ENCODE data around the gene ZNF462.

Gene ZNF462

DNA sequence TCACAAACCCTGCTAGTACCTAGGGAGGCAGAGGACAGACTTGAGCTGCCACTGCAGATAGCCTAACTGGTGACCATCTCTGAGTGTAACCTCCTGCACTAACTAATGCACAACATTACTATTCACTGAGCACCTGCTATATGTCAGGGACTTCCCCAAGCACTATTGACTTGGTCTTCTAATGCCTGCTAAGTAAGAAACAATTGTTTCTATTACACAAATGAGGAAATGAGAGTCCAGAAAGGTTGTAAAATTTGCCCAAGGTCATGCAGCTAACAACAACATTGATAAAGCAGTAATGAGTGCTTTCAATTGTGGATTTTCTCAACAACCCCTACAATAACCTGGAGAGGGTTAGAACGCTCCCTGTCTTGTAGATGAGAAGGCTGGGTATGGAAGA lies 183.7 kb downstream of the ZNF462 start:
- H3K4me3 ChIP-seq (ENCODE audit: low read depth, low read length): no peak overlapping the region
- in situ Hi-C loops (cut with HindIII; ENCODE audit: low sequenced_read_pairs): no loop called here
- TF ChIP-seq, protein P1, sequence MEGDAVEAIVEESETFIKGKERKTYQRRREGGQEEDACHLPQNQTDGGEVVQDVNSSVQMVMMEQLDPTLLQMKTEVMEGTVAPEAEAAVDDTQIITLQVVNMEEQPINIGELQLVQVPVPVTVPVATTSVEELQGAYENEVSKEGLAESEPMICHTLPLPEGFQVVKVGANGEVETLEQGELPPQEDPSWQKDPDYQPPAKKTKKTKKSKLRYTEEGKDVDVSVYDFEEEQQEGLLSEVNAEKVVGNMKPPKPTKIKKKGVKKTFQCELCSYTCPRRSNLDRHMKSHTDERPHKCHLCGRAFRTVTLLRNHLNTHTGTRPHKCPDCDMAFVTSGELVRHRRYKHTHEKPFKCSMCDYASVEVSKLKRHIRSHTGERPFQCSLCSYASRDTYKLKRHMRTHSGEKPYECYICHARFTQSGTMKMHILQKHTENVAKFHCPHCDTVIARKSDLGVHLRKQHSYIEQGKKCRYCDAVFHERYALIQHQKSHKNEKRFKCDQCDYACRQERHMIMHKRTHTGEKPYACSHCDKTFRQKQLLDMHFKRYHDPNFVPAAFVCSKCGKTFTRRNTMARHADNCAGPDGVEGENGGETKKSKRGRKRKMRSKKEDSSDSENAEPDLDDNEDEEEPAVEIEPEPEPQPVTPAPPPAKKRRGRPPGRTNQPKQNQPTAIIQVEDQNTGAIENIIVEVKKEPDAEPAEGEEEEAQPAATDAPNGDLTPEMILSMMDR (IDR thresholded peaks at IDR 0.05; ENCODE audit: low read depth, low read length): no peak
- no peak for DNase-seq (ENCODE audit: low read depth, low spot score)

DNA sequence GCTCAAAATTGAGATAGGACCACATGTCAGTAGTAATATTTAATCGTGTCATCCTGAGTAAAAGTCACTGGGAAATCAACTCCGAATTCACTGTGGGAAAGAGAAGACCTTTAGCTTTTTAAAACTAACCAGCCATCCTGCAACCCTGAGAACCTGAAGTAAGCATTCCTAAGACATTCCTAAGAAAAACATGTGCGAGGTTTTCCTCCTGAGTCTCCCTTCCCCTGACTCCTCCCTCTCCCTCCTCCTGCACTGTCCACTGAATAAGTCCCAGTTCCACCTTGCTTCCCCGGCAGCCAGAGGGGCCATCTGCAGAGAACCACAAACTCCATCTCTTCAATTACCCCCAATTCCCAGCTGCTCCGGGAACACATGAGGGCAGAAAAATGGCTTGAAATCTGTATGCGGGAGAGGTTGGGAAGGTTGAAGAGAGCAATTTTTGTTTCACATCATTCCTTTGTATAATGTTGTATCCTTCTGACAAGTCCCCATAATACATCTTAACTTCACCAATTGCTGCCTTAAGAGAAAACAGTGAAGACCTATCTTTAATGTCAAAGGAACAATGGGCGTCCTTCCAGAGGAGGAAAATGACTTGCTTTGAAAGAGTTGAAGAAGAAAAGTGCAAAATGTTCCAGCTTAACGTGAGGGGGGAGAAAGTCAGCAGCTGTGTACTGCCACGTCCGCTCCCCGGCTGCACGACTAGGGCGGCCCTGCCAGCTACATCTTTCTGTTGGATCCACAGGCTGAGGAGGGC lies 186.3 kb downstream of the ZNF462 start:
- H3K4me3 ChIP-seq (ENCODE audit: low read depth, low read length): no peak overlapping the region
- DNase-seq (ENCODE audit: low read depth, low spot score): no peak
- in situ Hi-C loops (cut with HindIII; ENCODE audit: low sequenced_read_pairs): no loop called here
- TF ChIP-seq, protein P1 (IDR thresholded peaks at IDR 0.05; ENCODE audit: low read depth, low read length): no peak

DNA sequence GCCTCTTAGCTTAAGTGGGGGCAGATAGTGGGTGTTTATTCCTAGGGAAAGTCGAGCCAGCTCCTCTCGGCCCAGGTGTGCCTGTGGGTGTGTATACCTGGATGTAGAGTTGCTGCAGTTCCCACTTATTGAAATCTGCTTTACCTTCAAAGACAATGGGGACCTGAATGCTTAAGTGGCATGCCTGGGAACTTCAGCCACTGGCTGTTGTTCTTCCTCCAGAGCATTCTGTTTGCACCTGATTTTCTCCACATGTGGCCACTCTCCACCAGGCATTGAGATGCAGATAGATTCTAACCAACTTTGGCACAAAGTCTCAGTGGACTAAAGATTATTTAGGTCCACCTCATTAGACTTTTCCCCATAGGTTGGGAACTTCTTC lies 186.8 kb downstream of the ZNF462 start:
- in situ Hi-C loops (cut with HindIII; ENCODE audit: low sequenced_read_pairs): no loop called here
- H3K4me3 ChIP-seq (ENCODE audit: low read depth, low read length): no peak overlapping the region
- TF ChIP-seq, protein P1 (IDR thresholded peaks at IDR 0.05; ENCODE audit: low read depth, low read length): no peak
- DNase-seq (ENCODE audit: low read depth, low spot score): no peak

DNA sequence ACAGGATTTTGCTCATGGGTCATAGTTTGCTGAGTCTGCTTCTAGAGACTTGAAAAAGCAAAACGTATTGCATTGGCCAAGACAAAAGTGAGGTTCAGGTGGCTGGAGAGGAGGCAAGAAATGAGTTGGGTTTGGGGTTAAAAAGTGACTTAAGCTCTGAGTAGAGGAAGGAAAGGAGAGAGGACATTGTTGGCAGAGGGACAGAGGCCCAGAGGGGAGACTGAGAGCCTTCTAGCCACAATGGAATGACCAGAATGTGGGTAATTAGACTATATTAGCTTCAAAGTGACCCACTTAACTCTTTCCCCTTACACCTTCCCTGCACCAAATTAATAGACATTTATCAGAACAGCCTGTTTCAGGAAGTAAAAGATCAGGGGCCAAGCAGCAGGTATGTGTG lies 188.4 kb downstream of the ZNF462 start:
- TF ChIP-seq, protein P1 (IDR thresholded peaks at IDR 0.05; ENCODE audit: low read depth, low read length): no peak
- DNase-seq (ENCODE audit: low read depth, low spot score): no peak
- in situ Hi-C loops (cut with HindIII; ENCODE audit: low sequenced_read_pairs): no loop called here
- no peak overlapping the region for H3K4me3 ChIP-seq (ENCODE audit: low read depth, low read length)

DNA sequence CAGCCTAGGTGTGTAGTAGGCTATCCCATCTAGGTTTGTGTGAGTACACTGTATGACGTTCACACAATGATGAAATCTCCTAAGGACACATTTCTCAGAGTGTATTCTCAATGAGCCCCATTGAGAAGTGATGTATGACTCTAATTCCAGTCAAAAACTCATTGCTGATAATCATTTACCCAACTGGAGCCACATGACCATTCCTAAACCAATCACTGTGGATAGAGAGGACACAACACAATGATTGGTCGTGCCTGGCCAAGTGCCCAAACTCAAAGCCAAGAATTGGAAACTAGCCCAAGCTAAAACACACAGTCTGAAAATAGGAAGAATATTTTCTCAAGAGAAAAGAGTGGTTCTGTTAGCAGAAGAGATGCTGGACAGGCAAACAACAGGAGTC lies 191.2 kb downstream of the ZNF462 start:
- DNase-seq (ENCODE audit: low read depth, low spot score): no peak
- TF ChIP-seq, protein P1 (IDR thresholded peaks at IDR 0.05; ENCODE audit: low read depth, low read length): no peak
- H3K4me3 ChIP-seq (ENCODE audit: low read depth, low read length): no peak overlapping the region
- in situ Hi-C loops (cut with HindIII; ENCODE audit: low sequenced_read_pairs): no loop called here

DNA sequence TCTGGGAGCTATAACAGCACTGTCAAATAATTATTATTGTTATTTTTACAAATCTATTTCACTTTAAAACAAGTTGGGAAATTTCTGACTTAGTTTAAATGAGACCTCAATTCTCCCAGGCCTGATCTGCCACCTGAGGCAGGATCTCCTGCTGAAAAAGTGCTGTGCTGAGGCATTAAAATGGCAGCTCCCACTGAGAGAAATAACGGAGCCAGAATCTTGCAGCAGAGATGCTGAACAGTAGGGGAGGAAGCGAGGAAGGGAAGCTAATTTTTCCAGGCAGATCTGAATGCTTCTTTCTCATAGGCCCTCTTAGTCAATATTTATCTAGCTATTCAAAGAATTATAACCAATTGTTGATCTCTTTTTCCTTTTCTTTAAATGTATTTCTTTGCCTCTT lies 196.3 kb downstream of the ZNF462 start:
- no peak overlapping the region for H3K4me3 ChIP-seq (ENCODE audit: low read depth, low read length)
- in situ Hi-C loops (cut with HindIII; ENCODE audit: low sequenced_read_pairs): no loop called here
- TF ChIP-seq, protein P1 (IDR thresholded peaks at IDR 0.05; ENCODE audit: low read depth, low read length): no peak
- no peak for DNase-seq (ENCODE audit: low read depth, low spot score)

All from astrocyte of the spinal cord (primary cell).